Smooth muscle cell (in vitro differentiated cells): ENCODE data around the gene TMEM74B. TPM values are rescaled to one million over a fixed set of nuclear protein-coding genes. Genes with fewer than 3 reads are reported as not detected.
"Not testable (repeated sequence)": the region's sequence is repeated elsewhere in the genome, so short reads cannot be mapped to it uniquely, and the experiment has no call there.

Experiments
- DNase-seq: peaks from one replicate; lab custom pipeline; 2025; ENCODE audit not compliant: unreplicated experiment; lab: John Stamatoyannopoulos, UW
- H2AFZ ChIP-seq: fragments of 200-600 bp; sonication (generic); 2 replicates; pipeline ENCODE4 v1.6.0; 2016; ENCODE audit warnings: antibody characterized with exemption, low read depth, mild to moderate bottlenecking
- H3F3A ChIP-seq: fragments of 200-600 bp; sonication (generic); 2 replicates; pipeline ENCODE4 v1.6.0; 2017; ENCODE audit warnings: antibody characterized with exemption, low read depth
- H3K27ac ChIP-seq: fragments of 200-600 bp; sonication (generic); 2 replicates; pipeline ENCODE4 v1.5.1; 2016; ENCODE audit warnings: low read depth, mild to moderate bottlenecking
- H3K27me3 ChIP-seq: fragments of 200-600 bp; sonication (generic); 2 replicates; pipeline ENCODE4 v1.6.1; 2016; ENCODE audit warnings: low read depth, mild to moderate bottlenecking
- H3K36me3 ChIP-seq: fragments of 200-600 bp; sonication (generic); 2 replicates; pipeline ENCODE4 v1.5.1; 2016; ENCODE audit warnings: low read depth
- H3K4me1 ChIP-seq: fragments of 200-600 bp; sonication (generic); 2 replicates; pipeline ENCODE4 v1.5.1; 2016; ENCODE audit warnings: low read depth
- H3K4me2 ChIP-seq: fragments of 200-600 bp; sonication (generic); 2 replicates; pipeline ENCODE4 v1.6.0; 2016; ENCODE audit warnings: mild to moderate bottlenecking
- H3K4me3 ChIP-seq: fragments of 200-600 bp; sonication (generic); 2 replicates; pipeline ENCODE4 v1.5.1; 2016; ENCODE audit warnings: mild to moderate bottlenecking
- H3K79me2 ChIP-seq: fragments of 200-600 bp; sonication (generic); 2 replicates; pipeline ENCODE4 v1.6.0; 2016; ENCODE audit warnings: low read depth, mild to moderate bottlenecking
- H3K9ac ChIP-seq: fragments of 200-600 bp; sonication (generic); 2 replicates; pipeline ENCODE4 v1.6.0; 2016; ENCODE audit warnings: low read depth
- H3K9me3 ChIP-seq: fragments of 200-600 bp; sonication (generic); replicated peaks from 2 replicates; pipeline ENCODE4 v1.5.1; 2016; ENCODE audit warnings: low read depth
- H4K20me1 ChIP-seq: fragments of 200-600 bp; sonication (generic); 2 replicates; pipeline ENCODE4 v1.6.0; 2016; ENCODE audit warnings: low read depth
- CTCF ChIP-seq: fragments of 200-600 bp; sonication (generic); IDR thresholded peaks from 2 replicates; pipeline ENCODE4 v1.5.1; 2017; ENCODE audit warnings: borderline replicate concordance, mild to moderate bottlenecking, antibody characterized with exemption; ENCODE audit not compliant: insufficient read depth, poor library complexity, severe bottlenecking
- WGBS: methylation state at CpG from one replicate; pipeline ENCODE4 v1.1.7; 2016; ENCODE audit warnings: low lambda C conversion rate; 5-methylcytosine and 5-hydroxymethylcytosine counted together
- polyA plus RNA-seq: library from polyadenylated mRNA; unstranded; fragments of >200 nt; fragmentation: Nextera tagmentation; extraction: Ambion mirVana; gene quantifications from 2 replicates; pipeline ENCODE4 v1.2.1, GENCODE V29; 2016
- total RNA-seq: library from RNA; depleted of rRNA; stranded (reverse); fragments of >200 nt; gene quantifications from 2 replicates; pipeline ENCODE4 v1.2.3, GENCODE V29; 2014

TMEM74B gene
- total and polyA plus RNA-seq, 2 experiments from 2014 or later: 0.94 TPM; not detected in 1

- Histone ChIP-seq H3K9ac (no peak overlapping the region), H3K27ac (no peak overlapping the region), H3K27me3 (no peaks in the 10 kb centered on the region), H3K4me1 (no peaks in the 10 kb centered on the region), H4K20me1 (peaks cover 58% of the 10 kb centered on the region), H3K9me3 (no peaks in the 10 kb centered on the region), H3K4me3 (no peak overlapping the region), H3F3A (no peaks in the 10 kb centered on the region), H3K79me2 (peaks cover 6% of the 10 kb centered on the region), H3K4me2 (no peak overlapping the region), H2AFZ (no peak overlapping the region), H3K36me3 (peaks cover 14% of the 10 kb centered on the region)
- no peak for TF ChIP-seq CTCF
- 100% methylated on average over 1 of the region's 1 CpG for WGBS
- no peak for DNase-seq
Measured at GRCh38 chr20:1150968-1151367, 33.8 kb downstream of the TMEM74B start.

DNA sequence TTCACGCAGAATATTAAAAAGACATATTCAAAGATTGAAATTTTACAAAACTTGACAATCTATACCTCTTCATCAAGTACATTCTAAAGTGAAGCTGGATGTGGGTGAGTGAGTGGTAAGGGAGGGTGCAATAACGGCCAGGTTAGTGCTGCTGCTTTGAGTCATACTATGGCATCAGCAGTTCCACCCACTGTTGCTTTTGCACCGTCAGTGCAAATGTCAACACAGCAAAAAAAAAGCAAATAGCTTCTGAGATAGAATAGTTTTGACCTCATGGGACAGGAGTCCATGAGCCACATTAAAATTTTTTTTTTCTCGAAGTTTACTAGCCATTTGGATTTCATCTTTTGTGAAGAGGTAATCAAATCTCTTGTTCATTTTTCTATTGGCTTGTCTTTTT, 34.6 kb downstream of the TMEM74B start:
- TF ChIP-seq CTCF: no peak
- no peak overlapping the region for H3K4me3 ChIP-seq

DNA sequence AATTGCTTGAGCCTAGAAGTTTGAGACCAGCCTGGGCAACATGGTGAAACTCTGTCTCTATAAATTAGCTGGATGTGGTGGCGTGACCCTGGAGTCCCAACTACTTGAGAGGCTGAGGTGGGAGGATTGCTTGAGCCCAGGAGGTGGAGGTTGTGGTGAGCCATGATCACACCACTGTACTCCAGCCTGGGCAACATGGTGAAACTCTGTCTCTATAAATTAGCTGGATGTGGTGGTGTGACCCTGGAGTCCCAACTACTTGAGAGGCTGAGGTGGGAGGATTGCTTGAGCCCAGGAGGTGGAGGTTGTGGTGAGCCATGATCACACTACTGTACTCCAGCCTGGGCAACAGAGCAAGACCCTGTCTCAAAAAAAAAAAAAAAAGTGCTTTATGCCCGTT, 35.0 kb downstream of the TMEM74B start:
- not testable (repeated sequence) for H3K4me3 ChIP-seq, H3K79me2 ChIP-seq, H3K36me3 ChIP-seq, H3K4me2 ChIP-seq, H3K27me3 ChIP-seq, H3K9ac ChIP-seq, H3K9me3 ChIP-seq, H3K4me1 ChIP-seq, DNase-seq, H2AFZ ChIP-seq, H3K27ac ChIP-seq, H3F3A ChIP-seq
- H4K20me1 ChIP-seq: peaks cover 65% of the 10 kb centered on the region
- 71% methylated on average over 2 of the region's 2 CpGs for WGBS

More for the DNA sequence above, 34.6 kb downstream of the TMEM74B start:
- Histone ChIP-seq H3K9me3 (no peaks in the 10 kb centered on the region), H2AFZ (no peak overlapping the region), H3K27ac (no peak overlapping the region), H3K27me3 (no peaks in the 10 kb centered on the region), H3K4me1 (no peaks in the 10 kb centered on the region), H3K4me2 (no peak overlapping the region), H3K79me2 (peaks cover 6% of the 10 kb centered on the region), H3F3A (no peaks in the 10 kb centered on the region), H3K36me3 (peaks cover 8% of the 10 kb centered on the region), H4K20me1 (peaks cover 63% of the 10 kb centered on the region), H3K9ac (no peak overlapping the region)
- WGBS: 66% methylated on average over 4 of the region's 4 CpGs
- no peak for DNase-seq

GRCh38 chr20:1146957-1147356, 37.8 kb downstream of the TMEM74B start:
- Histone ChIP-seq H3K36me3 (peaks cover 8% of the 10 kb centered on the region), H3K27me3 (no peaks in the 10 kb centered on the region), H3K27ac (no peak overlapping the region), H3K79me2 (peaks cover 6% of the 10 kb centered on the region), H3K4me3 (no peak overlapping the region), H3F3A (no peaks in the 10 kb centered on the region), H3K4me1 (no peaks in the 10 kb centered on the region), H2AFZ (no peak overlapping the region), H3K9me3 (no peaks in the 10 kb centered on the region), H3K4me2 (no peak overlapping the region), H4K20me1 (peaks cover 52% of the 10 kb centered on the region), H3K9ac (no peak overlapping the region)
- no peak for DNase-seq
- TF ChIP-seq CTCF: no peak
- WGBS: 96% methylated on average over 5 of the region's 5 CpGs
